ENCODE measurements around the gene PFAS. TPM values are rescaled to one million over a fixed set of nuclear protein-coding genes. Genes with fewer than 3 reads are reported as not detected.
A peak's percentile ranks its signal among the peaks of the same experiment; 100 is the strongest.

PFAS gene
- total RNA-seq, 1 donor from 2014 or later, result 111 TPM

DNA sequence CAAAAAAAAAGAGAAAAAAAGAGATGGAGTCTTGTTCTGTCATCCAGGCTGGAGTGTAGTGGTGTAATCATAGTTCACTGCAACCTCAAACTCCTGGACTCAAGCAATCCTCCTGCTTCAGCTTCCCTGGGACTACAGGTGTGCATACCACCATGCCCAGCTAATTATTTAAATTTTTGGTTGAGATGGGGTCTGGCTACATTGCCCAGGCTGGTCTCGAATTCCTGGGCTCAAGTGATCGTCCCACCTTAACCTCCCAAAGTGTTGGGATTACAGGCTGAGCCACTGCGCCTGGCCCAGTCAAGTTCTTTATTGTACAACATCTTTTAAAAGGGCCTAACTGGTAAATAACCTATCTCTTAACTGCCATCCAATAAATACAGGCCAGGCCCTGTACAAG is 33.3 kb downstream of the PFAS start:
- Mint-ChIP-seq H3K27me3 (ENCODE audit: low read depth) (no peaks in the 10 kb centered on the region), H3K4me3 (no peak overlapping the region)

DNA sequence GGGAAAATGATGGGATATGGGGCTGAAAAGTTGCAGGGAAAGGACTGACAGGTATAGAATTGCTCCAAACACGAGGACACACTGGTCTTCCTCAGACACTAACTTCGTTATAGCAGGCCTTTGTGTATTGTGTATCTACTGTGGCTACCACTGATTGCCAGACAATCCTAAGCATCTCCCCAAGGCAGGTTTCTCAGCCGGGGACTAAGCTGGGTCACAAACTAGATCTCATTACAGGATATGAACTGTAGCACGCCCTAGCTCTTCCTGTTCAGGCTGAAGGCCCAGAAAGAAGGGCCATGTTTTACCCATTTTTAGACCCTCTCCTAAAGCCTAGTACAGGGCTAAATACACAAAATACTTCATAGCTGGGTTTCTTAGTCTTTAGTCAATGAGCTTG is 34.3 kb downstream of the PFAS start:
- TF ChIP-seq CTCF (IDR thresholded peaks at IDR 0.05; ENCODE audit: unreplicated experiment), result no peak
- DNase-seq (ENCODE audit: low spot score in 2 of 2, unreplicated experiment in 2 of 2), result no peak
- Mint-ChIP-seq H3K27me3 (ENCODE audit: low read depth) (no peaks in the 10 kb centered on the region), H3K4me1 (peaks cover 9% of the 10 kb centered on the region), H3K27ac (no peak overlapping the region), H3K4me3 (no peak overlapping the region), H3K9me3 (no peaks in the 10 kb centered on the region), H3K36me3 (no peaks in the 10 kb centered on the region)

More for the DNA sequence above, 33.3 kb downstream of the PFAS start:
- no peak for DNase-seq (ENCODE audit: low spot score in 2 of 2, unreplicated experiment in 2 of 2)
- H3K4me1 Mint-ChIP-seq, result peaks cover 1% of the 10 kb centered on the region
- H3K36me3 Mint-ChIP-seq, result no peaks in the 10 kb centered on the region
- H3K9me3 Mint-ChIP-seq, result no peaks in the 10 kb centered on the region
- no peak for TF ChIP-seq CTCF (IDR thresholded peaks at IDR 0.05; ENCODE audit: unreplicated experiment)
- H3K27ac Mint-ChIP-seq, result no peak overlapping the region

DNA sequence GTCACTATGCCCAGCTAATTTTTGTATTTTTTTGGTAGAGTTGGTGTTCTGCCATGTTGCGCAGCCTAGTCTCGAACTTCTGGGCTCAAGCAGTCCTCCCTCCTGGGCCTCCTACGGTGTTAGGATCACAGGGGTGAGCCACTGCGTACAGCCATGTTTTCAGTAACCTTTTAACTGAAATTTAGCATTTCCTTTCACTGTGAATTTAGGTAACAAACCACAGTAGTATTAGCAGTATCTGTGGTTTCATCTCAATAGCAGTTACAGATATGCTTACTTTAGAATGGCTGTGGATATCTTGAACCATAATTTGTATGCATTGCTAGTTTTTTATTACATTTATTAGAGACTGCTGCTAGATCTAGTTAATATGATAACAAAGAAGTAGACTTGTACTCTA is 35.0 kb downstream of the PFAS start:
- Mint-ChIP-seq H3K36me3 (no peaks in the 10 kb centered on the region), H3K27me3 (ENCODE audit: low read depth) (no peaks in the 10 kb centered on the region), H3K4me1 (peaks cover 10% of the 10 kb centered on the region), H3K27ac (no peak overlapping the region), H3K4me3 (no peak overlapping the region), H3K9me3 (no peaks in the 10 kb centered on the region)
- no peak for DNase-seq (ENCODE audit: low spot score in 2 of 2, unreplicated experiment in 2 of 2)
- no peak for TF ChIP-seq CTCF (IDR thresholded peaks at IDR 0.05; ENCODE audit: unreplicated experiment)

DNA sequence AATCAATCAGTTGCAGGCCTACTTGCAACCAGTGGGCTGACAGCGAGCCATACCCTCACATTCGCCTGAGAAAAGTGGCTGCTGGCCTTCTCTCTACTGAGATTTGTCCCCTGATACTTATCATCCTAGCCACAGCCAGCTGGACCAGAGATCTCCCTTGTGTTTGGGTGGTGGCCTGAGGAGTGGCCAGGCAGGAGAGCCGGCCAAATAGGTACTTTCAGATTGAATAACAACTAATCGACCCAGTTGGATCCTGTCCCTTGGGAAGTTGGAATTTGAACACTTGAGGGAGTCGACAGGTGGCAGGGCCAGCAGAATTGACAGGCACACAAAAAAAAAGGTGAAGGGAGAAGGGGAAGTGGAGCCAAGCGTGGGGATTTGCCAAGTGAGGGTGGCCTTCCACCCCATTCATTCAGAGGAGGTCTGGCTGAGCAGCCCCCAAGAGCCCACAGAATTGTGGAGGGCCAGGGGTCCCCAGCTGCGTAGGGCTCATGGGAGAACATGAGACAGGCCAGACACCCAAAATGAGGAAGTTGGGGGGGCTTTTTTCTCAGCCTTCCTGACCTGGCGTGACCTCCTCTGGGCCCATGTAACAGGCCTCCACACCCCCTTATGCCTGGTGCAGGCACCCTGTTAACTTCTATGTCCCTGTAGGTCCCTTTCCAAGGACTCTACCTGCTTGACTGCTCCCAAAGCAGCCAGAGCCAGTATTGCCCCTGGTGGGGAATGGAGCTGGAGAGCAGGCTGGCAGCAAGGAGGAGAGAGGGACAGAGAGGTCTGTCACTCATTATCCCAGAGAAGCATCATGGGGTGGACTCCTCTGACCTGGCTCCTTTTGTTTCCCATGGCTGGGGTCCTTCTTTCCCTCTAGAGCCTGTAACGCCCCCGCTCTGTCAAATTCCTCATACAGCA is 36.4 kb downstream of the PFAS start:
- DNase-seq (ENCODE audit: low spot score in 2 of 2, unreplicated experiment in 2 of 2), result no peak
- Mint-ChIP-seq H3K27me3 (ENCODE audit: low read depth) (no peaks in the 10 kb centered on the region), H3K27ac (no peak overlapping the region), H3K4me1 (peaks cover 18% of the 10 kb centered on the region), H3K4me3 (no peak overlapping the region), H3K36me3 (no peaks in the 10 kb centered on the region), H3K9me3 (no peaks in the 10 kb centered on the region)
- TF ChIP-seq CTCF (IDR thresholded peaks at IDR 0.05; ENCODE audit: unreplicated experiment), result no peak

DNA sequence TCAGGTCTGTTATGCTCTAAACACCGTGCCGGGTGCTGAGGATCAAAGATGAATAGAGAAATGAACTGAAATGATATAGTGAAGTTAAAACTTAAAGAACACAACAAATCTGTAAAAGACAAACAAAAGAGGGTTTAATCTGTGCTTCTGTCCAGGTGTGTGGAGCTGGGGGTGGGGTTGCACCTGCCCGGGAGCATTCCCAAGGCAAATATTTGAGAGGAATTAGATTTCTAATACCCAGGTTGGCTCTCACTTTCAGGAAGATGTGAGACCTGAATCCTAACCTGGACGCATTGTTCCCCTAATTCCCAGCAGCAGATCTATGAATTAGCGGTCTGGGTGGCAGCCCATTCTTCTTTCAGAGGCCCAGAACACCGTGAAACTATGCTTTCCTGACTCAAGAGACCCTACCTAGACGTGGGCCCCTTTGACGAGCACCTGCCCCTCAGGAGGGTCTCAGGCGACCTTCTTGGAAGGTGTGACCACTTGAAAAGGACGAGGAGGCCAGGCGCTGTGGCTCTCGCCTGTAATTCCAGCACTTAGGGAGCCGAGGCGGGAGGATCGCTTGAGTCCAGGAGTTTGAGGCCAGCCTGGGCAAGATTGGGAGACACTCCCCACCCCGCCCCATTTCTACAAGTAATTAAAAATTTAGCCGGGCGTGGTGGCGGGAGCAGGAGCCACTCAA is 38.7 kb downstream of the PFAS start:
- DNase-seq (ENCODE audit: low spot score in 2 of 2, unreplicated experiment in 2 of 2), result no peak
- Mint-ChIP-seq H3K4me3 (peak overlapping the region; percentile 93), H3K27me3 (ENCODE audit: low read depth) (no peaks in the 10 kb centered on the region)

More for the DNA sequence above, 38.7 kb downstream of the PFAS start:
- H3K27ac Mint-ChIP-seq, result peak overlapping the region; percentile 87
- H3K4me1 Mint-ChIP-seq, result peaks cover 18% of the 10 kb centered on the region
- no peak for TF ChIP-seq CTCF (IDR thresholded peaks at IDR 0.05; ENCODE audit: unreplicated experiment)
- no peaks in the 10 kb centered on the region for H3K36me3 Mint-ChIP-seq
- no peaks in the 10 kb centered on the region for H3K9me3 Mint-ChIP-seq

Data from mesothelial cell of epicardium (in vitro differentiated cells).